IMR-90 (cell line): ENCODE data around the gene SAMD10.

Experiments used
- CEBPB ChIP-seq: IDR thresholded peaks from 2 replicates; pipeline ENCODE4 v1.6.1; 2012; ENCODE audit warnings: low read depth, low read length, improper control_type of control experiment
- NFE2L2 ChIP-seq: fragments of 150-350 bp; IDR thresholded peaks from 2 replicates; pipeline ENCODE4 v1.6.1; 2016; ENCODE audit warnings: low read depth, mild to moderate bottlenecking, low read length
- POLR2A ChIP-seq: IDR thresholded peaks from 2 replicates; pipeline ENCODE4 v1.6.1; 2012; ENCODE audit warnings: mild to moderate bottlenecking, low read depth, low read length
- RAD21 ChIP-seq: IDR thresholded peaks from 2 replicates; pipeline ENCODE4 v1.6.1; 2012; ENCODE audit warnings: low read length, improper control_type of control experiment
- RFX5 ChIP-seq: IDR thresholded peaks from 2 replicates; pipeline ENCODE4 v1.8.0; 2012; ENCODE audit warnings: low read depth, mild to moderate bottlenecking, low read length, moderate library complexity
- TF ChIP-seq, protein P1 (sequence below): conservative IDR thresholded peaks from 2 replicates; pipeline ENCODE4 v1.5.1; 2012; ENCODE audit warnings: mild to moderate bottlenecking, low read depth, low read length, improper control_type of control experiment
- TF ChIP-seq, protein P2 (sequence below): fragments of 150-350 bp; IDR thresholded peaks from 2 replicates; pipeline ENCODE4 v1.6.1; 2017; ENCODE audit warnings: mild to moderate bottlenecking, antibody characterized with exemption, low read length, low read depth

DNA sequence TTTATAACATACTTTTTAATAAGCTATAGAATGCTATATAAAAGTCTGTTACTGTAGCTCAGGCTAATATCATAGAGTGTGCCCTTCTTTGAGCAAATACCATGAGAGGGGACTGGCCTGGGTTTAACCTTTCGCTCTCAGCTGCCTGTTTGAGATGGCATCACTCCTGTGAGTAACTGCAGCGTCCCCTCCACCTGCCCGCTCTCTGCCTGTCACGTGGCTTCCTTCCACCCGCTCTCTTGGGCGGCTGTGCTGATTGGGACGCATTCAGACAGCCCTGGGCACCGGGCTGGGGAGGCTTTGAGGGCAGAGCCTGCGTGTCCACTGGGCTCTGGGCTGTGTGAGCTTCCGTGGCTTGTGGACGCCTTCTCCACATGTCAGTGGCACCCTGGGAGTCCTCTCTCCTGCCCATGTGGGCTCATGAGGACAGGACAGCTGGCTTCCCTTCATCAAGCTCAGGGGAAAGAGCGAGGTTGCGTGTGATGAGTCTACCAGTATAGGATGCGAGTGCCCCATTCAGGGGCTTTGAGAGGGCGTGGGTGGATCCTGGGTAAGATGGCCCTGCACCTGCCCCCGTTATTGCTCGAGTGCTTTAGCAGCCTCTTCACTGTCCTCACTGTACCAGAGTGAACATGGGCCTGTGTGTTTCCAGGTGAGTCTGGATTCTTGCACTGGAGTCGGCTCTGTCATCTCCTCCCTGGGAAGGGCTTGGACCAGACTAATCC, 45.8 kb upstream of the SAMD10 start:
- TF ChIP-seq, protein P1, sequence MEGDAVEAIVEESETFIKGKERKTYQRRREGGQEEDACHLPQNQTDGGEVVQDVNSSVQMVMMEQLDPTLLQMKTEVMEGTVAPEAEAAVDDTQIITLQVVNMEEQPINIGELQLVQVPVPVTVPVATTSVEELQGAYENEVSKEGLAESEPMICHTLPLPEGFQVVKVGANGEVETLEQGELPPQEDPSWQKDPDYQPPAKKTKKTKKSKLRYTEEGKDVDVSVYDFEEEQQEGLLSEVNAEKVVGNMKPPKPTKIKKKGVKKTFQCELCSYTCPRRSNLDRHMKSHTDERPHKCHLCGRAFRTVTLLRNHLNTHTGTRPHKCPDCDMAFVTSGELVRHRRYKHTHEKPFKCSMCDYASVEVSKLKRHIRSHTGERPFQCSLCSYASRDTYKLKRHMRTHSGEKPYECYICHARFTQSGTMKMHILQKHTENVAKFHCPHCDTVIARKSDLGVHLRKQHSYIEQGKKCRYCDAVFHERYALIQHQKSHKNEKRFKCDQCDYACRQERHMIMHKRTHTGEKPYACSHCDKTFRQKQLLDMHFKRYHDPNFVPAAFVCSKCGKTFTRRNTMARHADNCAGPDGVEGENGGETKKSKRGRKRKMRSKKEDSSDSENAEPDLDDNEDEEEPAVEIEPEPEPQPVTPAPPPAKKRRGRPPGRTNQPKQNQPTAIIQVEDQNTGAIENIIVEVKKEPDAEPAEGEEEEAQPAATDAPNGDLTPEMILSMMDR = no peak
- TF ChIP-seq RFX5 = no peak
- no peak for TF ChIP-seq POLR2A
- TF ChIP-seq, protein P2, sequence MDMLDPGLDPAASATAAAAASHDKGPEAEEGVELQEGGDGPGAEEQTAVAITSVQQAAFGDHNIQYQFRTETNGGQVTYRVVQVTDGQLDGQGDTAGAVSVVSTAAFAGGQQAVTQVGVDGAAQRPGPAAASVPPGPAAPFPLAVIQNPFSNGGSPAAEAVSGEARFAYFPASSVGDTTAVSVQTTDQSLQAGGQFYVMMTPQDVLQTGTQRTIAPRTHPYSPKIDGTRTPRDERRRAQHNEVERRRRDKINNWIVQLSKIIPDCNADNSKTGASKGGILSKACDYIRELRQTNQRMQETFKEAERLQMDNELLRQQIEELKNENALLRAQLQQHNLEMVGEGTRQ = no peak
- TF ChIP-seq NFE2L2 = no peak
- no peak for TF ChIP-seq RAD21
- no peak for TF ChIP-seq CEBPB
